ENCODE measurements around the gene STK25. TPM values are rescaled to one million over a fixed set of nuclear protein-coding genes. Genes with fewer than 3 reads are reported as not detected.

STK25 gene
- total RNA-seq, 2 experiments from 2014 or later: 76.1 to 81.3 TPM

GRCh38 chr2:241478166-241478565, 30.2 kb downstream of the STK25 start:
- TF ChIP-seq CTCF (IDR thresholded peaks at IDR 0.05): no peak
- Mint-ChIP-seq H3K4me3 (no peak overlapping the region), H3K4me1 (ENCODE audit: low read depth) (no peaks in the 10 kb centered on the region), H3K27me3 (peaks cover 9% of the 10 kb centered on the region), H3K9me3 (no peaks in the 10 kb centered on the region), H3K36me3 (ENCODE audit: low read depth) (peaks cover 12% of the 10 kb centered on the region), H3K27ac (no peak overlapping the region)
- Histone ChIP-seq H3K4me1 (ENCODE audit: insufficient read depth, low read length) (no peaks in the 10 kb centered on the region), H3K9me3 (ENCODE audit: control insufficient read depth in 1 of 2, insufficient read depth in 1 of 2, low read length in 2 of 2) (no peaks in the 10 kb centered on the region), H3K27me3 (ENCODE audit: control insufficient read depth in 1 of 2, insufficient read depth in 2 of 2, low read length in 2 of 2) (peaks cover under 1 to 6% of the 10 kb centered on the region in 2 experiments), H3K36me3 (ENCODE audit: insufficient read depth, low read length) (no peaks in the 10 kb centered on the region), H3K27ac (ENCODE audit: low read depth in 1 of 2, low read length in 2 of 2) (no peak overlapping the region), H3K4me3 (ENCODE audit: low read length) (no peak overlapping the region)
- CTCF ChIA-PET: interaction anchor here (1.0 kb wide), 1 partner anchor 10 kb away, joined by 3 read pairs; no protein-coding TSS in a partner anchor
- intact Hi-C loops (cut with DNase I, micrococcal nuclease): no loop called here
- no peak for DNase-seq
- ATAC-seq (ENCODE audit: poor library complexity): no peak
- POLR2A ChIA-PET: no interaction called here

DNA sequence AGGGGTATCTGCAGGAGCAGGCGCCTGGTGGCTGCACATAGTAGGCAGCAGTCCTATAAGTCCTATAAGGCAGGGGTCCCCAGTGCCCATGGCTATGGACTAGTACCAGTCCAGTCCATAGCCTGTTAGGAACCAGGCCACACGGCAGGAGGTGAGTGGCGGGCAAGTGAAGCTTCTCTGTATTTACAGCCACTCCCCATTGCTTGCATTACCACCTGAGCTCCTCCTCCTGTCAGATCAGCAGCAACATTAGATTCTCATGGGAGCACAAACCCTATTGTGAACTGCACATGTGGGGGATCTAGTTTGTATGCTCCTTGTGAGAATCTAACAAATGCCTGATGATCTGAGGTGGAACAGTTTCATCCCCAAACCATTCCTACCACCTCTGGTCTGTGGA, 33.1 kb downstream of the STK25 start:
- Histone ChIP-seq H3K9me3 (ENCODE audit: control insufficient read depth in 1 of 2, insufficient read depth in 1 of 2, low read length in 2 of 2) (no peaks in the 10 kb centered on the region), H3K4me3 (ENCODE audit: low read length) (no peak overlapping the region), H3K36me3 (ENCODE audit: insufficient read depth, low read length) (no peaks in the 10 kb centered on the region), H3K27me3 (ENCODE audit: control insufficient read depth in 1 of 2, insufficient read depth in 2 of 2, low read length in 2 of 2) (peaks cover 4 to 6% of the 10 kb centered on the region in 2 experiments), H3K27ac (ENCODE audit: low read depth in 1 of 2, low read length in 2 of 2) (no peak overlapping the region), H3K4me1 (ENCODE audit: insufficient read depth, low read length) (no peaks in the 10 kb centered on the region)
- CTCF ChIA-PET: no interaction called here
- no peak overlapping the region for H3K4me3 Mint-ChIP-seq
- H3K9me3 Mint-ChIP-seq: no peaks in the 10 kb centered on the region
- H3K27ac Mint-ChIP-seq: no peak overlapping the region
- ATAC-seq (ENCODE audit: poor library complexity): no peak
- no peak for TF ChIP-seq CTCF (IDR thresholded peaks at IDR 0.05)
- no peaks in the 10 kb centered on the region for H3K4me1 Mint-ChIP-seq (ENCODE audit: low read depth)
- H3K27me3 Mint-ChIP-seq: peaks cover 29% of the 10 kb centered on the region
- POLR2A ChIA-PET: no interaction called here
- intact Hi-C loops (cut with DNase I, micrococcal nuclease): no loop called here
- DNase-seq: no peak
- peaks cover 12% of the 10 kb centered on the region for H3K36me3 Mint-ChIP-seq (ENCODE audit: low read depth)

GRCh38 chr2:241473399-241473798, 35.0 kb downstream of the STK25 start:
- peaks cover 5% of the 10 kb centered on the region for H3K4me1 ChIP-seq (ENCODE audit: insufficient read depth, low read length)
- no peaks in the 10 kb centered on the region for H3K9me3 ChIP-seq (ENCODE audit: control insufficient read depth in 1 of 2, insufficient read depth in 1 of 2, low read length in 2 of 2)
- Mint-ChIP-seq H3K9me3 (no peaks in the 10 kb centered on the region), H3K4me3 (no peak overlapping the region), H3K4me1 (ENCODE audit: low read depth) (no peaks in the 10 kb centered on the region), H3K27ac (no peak overlapping the region), H3K36me3 (ENCODE audit: low read depth) (peaks cover 9% of the 10 kb centered on the region), H3K27me3 (peaks cover 31% of the 10 kb centered on the region)
- H3K27ac ChIP-seq (ENCODE audit: low read depth in 1 of 2, low read length in 2 of 2): no peak overlapping the region
- ChIA-PET CTCF (no interaction called here), POLR2A (no interaction called here)
- intact Hi-C loops (cut with DNase I, micrococcal nuclease): no loop called here
- H3K27me3 ChIP-seq (ENCODE audit: control insufficient read depth in 1 of 2, insufficient read depth in 2 of 2, low read length in 2 of 2): peaks cover 4 to 6% of the 10 kb centered on the region in 2 experiments
- no peak for DNase-seq
- ATAC-seq (ENCODE audit: poor library complexity): no peak
- TF ChIP-seq CTCF (IDR thresholded peaks at IDR 0.05): no peak
- H3K36me3 ChIP-seq (ENCODE audit: insufficient read depth, low read length): no peaks in the 10 kb centered on the region
- H3K4me3 ChIP-seq (ENCODE audit: low read length): no peak overlapping the region
